Right lobe of liver (tissue), 4 donors: Measurements from ENCODE around the gene ADO.

Experiments used
- POLR2A ChIP-seq: fragments of 450-650 bp; IDR thresholded peaks from one replicate; pipeline ENCODE4 v1.6.1; 2017; ENCODE audit warnings: antibody characterized with exemption, mild to moderate bottlenecking
- TF ChIP-seq, protein P1 (sequence below), 4 donors: fragments of 200-600 bp in 3 of 4; fragments of 450-650 bp in 1 of 4; IDR thresholded peaks; one replicate each; pipeline versions ENCODE4 v1.5.1 to v1.8.0; 2016 to 2022; ENCODE audit warnings: antibody characterized with exemption in 4 of 4, mild to moderate bottlenecking in 2 of 4
- donor health status: DM: no; HTN: no; CAD: no.
- donor health status: DM: no; HTN: no; CAD: no.
- donor health status: DM: no; HTN: yes; CAD: no.

DNA sequence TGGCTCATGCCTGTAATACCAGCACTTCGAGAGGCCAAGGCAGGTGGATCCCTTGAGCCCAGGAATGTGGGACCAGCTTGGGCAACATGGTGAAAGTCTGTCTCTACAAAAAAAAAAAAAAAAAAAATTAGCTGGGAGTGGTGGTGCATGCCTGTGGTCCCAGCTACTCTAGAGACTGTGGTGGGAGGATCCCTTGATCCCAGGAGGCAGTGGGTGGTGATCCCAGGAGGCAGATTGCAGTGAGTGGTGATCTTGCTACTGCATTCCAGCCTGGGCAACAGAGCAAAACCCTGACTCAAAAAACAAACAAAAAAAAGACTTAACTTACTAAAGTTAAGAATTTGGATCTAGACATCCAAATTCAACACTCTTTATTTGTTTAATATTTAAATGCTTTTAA, 10.2 kb upstream of the ADO start:
- TF ChIP-seq, protein P1, sequence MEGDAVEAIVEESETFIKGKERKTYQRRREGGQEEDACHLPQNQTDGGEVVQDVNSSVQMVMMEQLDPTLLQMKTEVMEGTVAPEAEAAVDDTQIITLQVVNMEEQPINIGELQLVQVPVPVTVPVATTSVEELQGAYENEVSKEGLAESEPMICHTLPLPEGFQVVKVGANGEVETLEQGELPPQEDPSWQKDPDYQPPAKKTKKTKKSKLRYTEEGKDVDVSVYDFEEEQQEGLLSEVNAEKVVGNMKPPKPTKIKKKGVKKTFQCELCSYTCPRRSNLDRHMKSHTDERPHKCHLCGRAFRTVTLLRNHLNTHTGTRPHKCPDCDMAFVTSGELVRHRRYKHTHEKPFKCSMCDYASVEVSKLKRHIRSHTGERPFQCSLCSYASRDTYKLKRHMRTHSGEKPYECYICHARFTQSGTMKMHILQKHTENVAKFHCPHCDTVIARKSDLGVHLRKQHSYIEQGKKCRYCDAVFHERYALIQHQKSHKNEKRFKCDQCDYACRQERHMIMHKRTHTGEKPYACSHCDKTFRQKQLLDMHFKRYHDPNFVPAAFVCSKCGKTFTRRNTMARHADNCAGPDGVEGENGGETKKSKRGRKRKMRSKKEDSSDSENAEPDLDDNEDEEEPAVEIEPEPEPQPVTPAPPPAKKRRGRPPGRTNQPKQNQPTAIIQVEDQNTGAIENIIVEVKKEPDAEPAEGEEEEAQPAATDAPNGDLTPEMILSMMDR (IDR thresholded peaks at IDR 0.05): no peak
- no peak for TF ChIP-seq POLR2A
